HK-2 (cell line): ENCODE results near the gene WDR46.
A peak's percentile ranks its signal among the peaks of the same experiment; 100 is the strongest.
"Not testable (repeated sequence)": the region's sequence is repeated elsewhere in the genome, so short reads cannot be mapped to it uniquely, and the experiment has no call there.

Source experiments
- DNase-seq: peaks from one replicate; pipeline ENCODE4 v3.0.0-alpha.2; 2018; ENCODE audit not compliant: unreplicated experiment

Gene WDR46

GRCh38 chr6:33288141-33288920 is 708 bp downstream of the WDR46 start:
- no peak for DNase-seq

DNA sequence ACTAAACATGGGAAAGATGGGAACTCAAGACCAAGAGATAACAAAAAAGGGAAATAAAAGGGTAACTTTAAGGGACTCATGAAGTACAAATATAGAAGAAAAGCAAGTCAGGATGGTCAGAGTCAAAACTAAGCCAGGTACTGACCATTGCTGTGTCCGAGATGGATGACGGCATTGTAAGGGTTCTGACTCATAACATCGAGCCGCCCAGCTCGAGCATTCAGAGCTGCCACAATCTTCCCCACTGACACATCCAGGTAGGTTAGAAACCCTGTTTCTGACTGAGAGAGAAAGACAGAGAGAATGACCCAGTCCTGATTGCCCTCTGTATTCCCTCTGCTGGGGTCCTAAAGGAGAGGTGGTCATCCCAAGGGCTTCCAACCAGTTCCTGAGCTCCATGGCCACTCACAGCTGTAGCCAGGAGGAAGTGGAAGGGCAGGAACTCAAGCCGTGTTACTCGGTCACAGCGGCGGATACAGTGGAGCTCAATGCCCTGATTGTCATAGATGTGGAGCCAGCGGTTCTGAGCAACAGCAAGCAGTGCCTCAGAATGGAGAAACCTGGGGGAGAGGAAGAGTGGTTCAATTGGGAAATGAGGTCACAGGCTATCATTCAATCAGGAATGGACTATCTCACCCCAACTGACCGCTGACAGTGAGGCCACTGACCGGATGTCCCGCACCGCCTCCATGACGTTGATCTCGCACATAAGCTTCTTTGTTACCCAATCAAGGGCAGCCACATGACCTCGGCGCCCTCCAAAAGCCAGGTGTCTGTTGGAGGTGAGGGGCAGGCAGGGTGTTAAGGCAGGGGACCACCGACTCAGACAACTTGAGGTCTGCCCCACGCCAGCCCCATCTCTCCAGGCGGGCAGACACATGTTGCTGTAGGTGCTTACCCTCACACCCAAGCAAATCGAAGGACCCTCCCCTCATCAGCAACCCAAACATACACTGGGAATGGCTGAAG is 1.8 kb downstream of the WDR46 start:
- no peak for DNase-seq

- not testable (repeated sequence) for DNase-seq
Observed at GRCh38 chr6:33285214-33285613, 3.8 kb downstream of the WDR46 start.

DNA sequence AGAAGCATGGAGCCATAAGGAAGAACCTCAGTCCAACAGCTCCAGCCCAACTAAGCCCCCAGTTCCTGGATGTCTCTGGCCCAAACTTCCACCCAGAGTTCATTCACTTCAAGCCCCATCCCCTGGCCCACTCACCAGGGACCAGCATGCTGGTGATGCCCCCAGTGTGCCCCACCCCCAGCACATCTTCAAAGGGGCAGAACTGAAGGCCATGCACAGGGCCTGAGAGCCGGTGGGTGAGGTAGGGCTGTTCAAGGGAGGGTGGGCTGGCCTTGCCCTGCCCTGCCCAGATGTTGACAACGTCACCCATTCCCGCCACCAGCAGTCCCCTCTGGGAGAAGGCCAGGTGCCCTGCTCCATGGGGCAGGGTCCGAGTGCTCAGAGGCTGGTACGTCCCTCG is 8.5 kb downstream of the WDR46 start:
- no peak for DNase-seq

- peak; percentile 65 for DNase-seq
Observed at GRCh38 chr6:33279971-33280511, 9.0 kb downstream of the WDR46 start.

DNA sequence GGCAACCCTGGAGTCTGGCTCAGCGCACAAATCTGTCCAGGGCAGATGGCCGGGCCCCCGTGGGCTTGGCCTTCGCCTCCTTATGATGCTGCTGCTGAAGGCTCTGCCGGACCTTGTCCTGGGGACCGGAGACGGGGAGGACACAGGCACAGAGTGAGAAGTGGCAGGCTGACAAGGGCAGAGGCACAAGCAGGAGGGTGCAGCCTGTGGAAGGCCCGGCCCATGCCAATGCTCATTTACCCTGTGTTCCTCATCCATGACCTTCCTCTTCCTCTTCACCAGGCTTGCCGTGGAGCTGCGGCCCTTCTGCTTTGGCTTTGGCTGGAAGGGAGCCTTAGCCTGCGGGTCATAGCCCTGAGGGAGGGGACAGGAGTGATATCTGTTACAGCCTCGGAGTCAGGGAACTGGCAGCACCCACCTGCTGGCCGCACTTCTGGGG is 9.8 kb downstream of the WDR46 start:
- no peak for DNase-seq

DNA sequence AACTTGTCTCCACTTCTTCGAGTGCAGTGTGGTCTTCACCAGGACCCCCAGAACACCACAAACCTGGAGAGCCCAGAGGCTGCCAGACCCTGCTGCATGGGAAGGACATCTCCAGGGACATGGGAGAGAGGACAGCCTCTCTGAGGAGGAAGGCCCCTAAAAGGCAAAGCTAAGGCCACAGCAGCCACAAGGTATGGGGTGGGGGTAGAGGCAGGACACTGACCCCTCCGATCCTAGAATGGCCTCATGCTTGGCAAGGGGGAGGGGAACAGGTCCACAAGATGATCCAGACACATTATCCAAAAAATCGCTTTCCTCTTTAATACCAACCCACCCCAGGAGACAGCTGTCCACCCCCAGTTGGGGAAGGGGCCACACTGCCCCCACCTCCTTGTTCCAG is 10.2 kb downstream of the WDR46 start:
- no peak for DNase-seq

DNA sequence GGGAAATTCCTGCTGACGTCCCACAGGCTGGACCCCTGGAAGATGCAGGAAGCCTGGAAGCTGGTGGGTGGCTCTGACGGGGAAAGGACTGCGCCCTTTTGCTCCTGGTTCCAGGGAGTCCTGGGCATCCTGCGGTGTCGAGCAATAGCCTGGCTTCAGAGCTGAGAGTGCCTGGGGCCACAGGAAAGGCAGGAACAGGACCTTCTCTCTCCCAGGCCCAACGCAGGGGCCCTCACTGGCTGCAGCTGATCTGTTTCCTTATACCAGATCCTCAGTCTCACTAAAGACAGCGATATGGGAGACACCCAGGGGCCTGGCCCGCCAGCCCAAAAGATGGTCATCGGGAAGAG is 10.7 kb downstream of the WDR46 start:
- DNase-seq: no peak

DNA sequence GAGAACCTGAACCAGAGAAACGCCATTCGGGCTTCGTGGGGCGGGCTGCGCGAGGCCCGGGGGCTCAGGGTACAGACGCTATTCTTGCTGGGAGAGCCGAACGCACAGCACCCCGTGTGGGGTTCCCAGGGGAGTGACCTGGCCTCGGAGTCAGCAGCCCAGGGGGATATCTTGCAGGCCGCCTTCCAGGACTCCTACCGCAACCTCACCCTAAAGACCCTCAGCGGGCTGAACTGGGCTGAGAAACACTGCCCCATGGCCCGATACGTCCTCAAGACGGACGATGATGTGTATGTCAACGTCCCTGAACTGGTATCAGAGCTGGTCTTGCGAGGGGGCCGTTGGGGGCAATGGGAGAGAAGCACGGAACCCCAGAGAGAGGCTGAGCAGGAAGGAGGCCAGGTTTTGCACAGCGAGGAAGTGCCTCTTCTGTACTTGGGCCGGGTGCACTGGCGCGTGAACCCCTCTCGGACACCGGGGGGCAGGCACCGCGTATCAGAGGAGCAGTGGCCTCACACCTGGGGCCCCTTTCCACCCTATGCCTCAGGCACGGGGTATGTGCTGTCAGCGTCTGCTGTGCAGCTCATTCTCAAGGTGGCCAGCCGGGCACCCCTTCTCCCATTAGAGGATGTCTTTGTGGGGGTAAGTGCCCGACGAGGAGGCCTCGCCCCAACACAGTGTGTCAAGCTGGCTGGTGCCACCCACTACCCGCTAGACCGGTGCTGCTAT is 11.2 kb downstream of the WDR46 start:
- DNase-seq: peak; percentile 46

DNA sequence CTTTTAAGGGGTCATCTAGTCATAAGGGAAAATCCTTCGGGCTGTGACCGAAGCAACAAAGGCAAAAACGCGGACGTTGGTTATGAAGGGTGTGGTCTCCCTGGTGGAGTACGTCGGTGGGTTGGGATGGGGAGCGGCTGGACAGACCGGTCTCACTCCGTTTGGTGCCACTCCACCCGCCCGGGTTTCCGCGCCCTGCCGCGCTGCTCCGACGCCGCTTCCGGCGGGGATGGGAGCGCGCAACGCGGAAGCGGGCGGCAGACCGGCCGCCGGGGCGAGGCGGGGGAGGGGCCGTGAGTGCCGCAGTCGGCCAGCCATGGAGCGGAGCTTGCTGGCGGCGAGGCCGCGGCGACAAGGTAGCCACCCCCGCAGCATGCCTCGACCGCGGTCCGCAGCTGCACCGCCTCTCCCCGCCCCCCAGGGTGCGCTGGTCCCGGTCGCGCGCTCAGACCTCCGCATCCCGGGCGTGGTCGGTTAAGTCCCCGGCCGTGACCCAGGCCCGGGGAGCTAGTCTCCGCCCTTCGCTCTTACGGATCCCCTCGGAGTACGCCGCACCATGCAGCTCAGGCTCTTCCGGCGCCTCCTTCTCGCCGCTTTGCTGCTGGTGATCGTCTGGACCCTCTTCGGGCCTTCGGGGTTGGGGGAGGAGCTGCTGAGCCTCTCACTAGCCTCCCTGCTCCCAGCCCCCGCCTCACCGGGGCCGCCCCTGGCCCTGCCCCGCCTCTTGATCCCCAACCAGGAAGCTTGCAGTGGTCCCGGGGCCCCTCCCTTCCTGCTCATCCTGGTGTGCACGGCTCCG is 12.0 kb downstream of the WDR46 start, which contains the start of gene B3GALT4:
TSS of gene B3GALT4 (plus strand) at position 260 of the 799 bp plus-strand sequence. CDS start at position 557, 297 bp downstream.
- peak; percentile 43 for DNase-seq

DNA sequence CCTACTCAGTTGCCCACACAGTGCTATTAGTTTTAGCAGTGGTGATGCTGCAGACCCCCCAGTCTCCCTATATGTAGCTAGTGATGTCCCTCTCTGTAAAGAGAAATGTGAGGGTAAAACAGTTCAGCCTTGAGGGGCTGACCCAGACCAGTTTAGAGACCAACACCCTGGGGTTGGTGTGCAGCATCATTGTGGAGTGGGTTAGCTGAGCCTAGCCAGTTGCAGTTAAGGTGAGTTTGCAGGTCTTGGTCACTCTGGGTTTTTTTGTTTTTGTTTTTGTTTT is 12.5 kb downstream of the WDR46 start:
- no peak for DNase-seq

DNA sequence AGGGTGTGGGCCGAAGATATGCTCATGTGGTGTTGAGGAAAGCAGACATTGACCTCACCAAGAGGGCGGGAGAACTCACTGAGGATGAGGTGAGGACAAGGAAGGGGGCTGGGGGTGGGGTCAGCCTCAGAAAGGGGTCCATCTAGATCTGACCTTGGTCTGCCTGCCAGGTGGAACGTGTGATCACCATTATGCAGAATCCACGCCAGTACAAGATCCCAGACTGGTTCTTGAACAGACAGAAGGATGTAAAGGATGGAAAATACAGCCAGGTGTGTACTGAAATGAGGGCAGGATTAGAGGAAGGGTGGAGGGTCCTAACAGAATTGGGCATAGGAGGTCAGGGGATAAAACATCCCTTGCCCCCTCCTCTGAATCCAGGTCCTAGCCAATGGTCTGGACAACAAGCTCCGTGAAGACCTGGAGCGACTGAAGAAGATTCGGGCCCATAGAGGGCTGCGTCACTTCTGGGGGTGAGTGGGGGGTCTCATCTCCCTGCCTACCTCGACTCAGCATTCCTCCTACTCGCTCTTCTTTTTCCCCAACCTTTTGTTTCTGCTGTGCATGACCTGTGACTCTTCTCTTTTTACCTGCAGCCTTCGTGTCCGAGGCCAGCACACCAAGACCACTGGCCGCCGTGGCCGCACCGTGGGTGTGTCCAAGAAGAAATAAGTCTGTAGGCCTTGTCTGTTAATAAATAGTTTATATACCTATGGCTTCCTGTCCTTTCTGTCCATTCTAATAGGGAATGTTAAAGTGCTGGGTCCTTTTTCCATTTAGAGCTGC is 13.1 kb downstream of the WDR46 start:
- not testable (repeated sequence) for DNase-seq

- DNase-seq: no peak
Observed at GRCh38 chr6:33273924-33274902, 14.8 kb downstream of the WDR46 start.

GRCh38 chr6:33273129-33273923 is 15.7 kb downstream of the WDR46 start:
- no peak for DNase-seq

DNA sequence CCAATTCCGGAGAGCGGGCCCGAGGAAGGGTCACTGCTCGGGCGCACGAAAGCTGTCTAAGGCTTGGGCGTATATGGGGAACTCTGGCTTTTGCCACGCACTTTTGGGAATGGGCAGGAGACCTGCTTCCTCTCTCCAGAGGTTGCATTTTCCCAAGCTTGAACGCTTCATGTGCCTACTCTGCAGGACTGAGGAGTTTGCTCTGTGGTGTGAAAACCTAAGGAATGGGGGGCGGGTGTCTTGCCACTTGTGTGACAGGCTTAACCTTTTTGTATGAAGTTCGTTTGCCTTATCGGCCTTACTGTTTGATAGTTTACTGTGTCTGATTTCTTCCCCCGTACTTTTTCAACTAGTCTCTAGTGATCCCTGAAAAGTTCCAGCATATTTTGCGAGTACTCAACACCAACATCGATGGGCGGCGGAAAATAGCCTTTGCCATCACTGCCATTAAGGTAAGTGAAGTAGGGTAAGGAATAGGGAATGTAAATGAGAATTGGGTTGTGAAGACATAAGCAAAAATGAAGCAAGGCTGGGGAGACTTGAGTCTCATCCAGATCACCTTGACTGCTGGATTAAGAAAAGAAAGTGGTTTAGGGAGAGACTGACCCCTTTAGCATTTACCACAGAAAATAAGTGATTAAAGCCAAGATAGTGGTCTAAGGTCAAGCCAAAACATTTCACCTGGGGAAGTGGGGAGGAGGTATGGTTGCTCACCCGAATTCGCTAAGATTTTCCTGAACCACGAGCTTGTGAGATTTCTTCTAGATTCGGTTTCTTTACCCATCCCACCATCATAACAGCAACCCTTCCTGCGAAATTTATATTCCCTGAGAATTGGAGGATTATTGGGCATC is 16.5 kb downstream of the WDR46 start:
- no peak for DNase-seq

DNA sequence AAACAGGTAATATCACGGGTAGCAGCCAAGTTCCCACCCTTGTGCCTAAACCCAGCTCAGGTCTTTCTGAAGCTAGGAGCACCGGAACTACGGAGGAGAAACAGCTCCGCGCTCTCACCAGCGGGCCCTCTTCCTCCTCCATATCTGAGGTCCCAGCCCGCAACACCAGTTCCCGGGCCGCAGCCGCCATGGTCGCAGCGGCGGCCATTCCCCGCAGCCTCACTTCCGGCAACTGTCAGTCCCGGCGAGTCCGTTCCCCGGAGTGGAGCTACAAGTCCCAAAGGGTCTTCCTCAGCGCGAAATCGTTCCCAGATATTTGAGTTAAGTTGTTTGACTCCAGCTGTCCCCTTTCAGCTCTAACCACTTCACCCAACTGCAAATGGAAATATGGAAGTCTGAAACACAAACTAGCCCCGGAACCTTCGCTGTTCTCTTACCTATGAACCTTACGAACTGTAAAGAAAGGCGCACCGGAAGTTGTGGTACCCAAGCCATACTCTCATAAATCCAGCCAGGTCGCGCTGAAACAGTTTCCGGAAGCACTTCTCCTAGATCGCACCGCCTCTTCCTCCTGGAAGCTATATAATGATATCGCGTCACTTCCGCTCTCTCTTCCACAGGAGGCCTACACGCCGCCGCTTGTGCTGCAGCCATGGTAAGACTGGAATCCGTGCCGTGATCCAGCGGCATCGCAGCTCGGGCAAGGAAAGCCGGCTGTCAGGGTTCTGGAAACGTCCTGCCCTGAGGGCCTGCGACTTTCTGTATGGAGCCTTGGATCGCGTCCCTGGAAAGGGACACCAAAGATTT is 17.4 kb downstream of the WDR46 start, which contains the start of the genes RPS18 and VPS52:
TSS of gene RPS18 (plus strand) at position 608 of the 807 bp plus-strand sequence. CDS start at position 653, 45 bp downstream.
TSS of gene VPS52 (minus strand) at position 409 of the 807 bp plus-strand sequence. CDS start at position 208, 201 bp downstream.
- DNase-seq: peak; percentile 90
